Tibial nerve (tissue), 4 donors: ENCODE results near the gene SLCO3A1.

Experiments
- CTCF ChIP-seq, 5 experiments: fragments of 200-600 bp in 3 of 5; fragments of 450-650 bp in 2 of 5; sonication (generic) in 3 of 5; IDR thresholded peaks; one replicate each; pipeline ENCODE4 v1.5.1; 2016 to 2019; ENCODE audit warnings: antibody characterized with exemption in 5 of 5, mild to moderate bottlenecking in 3 of 5, moderate library complexity in 2 of 5
- EP300 ChIP-seq, 2 donors: sonication (generic); formaldehyde crosslinking; IDR thresholded peaks; one replicate each; pipeline ENCODE4 v1.6.1; 2017; ENCODE audit warnings: antibody characterized with exemption in 2 of 2, mild to moderate bottlenecking in 1 of 2

DNA sequence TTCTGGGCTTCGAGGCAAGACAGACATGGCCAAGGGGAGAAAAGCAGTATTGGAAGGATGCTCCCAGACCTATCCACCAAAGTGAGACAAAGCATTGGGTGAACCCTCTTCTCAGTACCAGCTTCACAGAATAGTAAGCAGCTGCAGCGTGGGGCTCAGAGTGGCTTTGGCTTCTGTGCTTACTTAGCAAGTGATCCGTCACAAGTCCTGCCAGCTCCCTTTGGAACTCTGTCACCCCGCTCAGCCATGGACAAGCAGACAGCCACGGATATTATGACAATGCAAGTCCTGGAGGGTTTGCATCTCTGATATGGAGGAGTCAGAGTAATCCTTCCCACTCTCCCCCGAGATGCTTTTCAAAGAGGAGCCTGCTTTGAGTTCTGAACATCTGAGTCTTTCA lies 90.8 kb downstream of the SLCO3A1 start:
- TF ChIP-seq CTCF (IDR thresholded peaks at IDR 0.05) = no peak
- no peak for TF ChIP-seq EP300 (IDR thresholded peaks at IDR 0.05)
